ENCODE data around the gene HOXA6.

DNA sequence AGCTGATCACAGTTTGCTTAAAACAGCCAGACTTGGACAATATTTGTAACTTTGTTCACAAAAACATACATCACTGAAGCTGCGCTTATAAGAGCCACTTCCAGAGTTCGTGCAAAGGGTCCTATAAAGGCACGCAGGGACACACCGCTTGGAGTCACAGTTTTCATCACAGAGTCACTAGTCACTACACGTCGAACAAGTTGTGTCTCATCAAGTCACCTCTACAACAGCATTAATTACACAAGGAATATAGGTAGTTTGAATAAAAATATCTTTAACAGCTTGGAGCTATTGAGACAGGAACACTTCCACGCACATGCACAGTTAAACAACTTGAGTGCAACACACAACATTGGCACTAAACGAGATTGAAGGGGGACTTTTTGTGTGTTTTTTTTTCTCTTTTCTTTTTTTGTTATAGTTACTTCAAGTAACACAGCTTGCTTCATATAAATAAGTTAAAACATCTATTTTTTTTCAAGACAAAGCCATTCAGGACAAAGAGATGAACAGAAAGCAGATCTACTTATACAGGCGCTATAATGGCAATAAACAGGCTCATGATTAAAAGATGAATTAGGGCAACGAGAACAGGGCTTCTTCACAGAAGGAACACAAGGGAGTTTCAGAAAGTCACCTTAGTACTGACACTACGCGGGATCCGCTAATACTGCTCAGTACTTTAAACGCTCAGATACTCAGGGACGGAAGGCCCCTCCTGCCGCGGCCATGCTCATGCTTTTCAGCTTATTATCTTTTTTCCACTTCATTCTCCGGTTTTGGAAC, 6.2 kb downstream of the HOXA6 start:
- TF ChIP-seq ZNF561 (CRISPR knock-in tag; conservative IDR thresholded peaks at IDR 0.05), result no peak
- TF ChIP-seq PTBP1 (IDR thresholded peaks at IDR 0.05; ENCODE audit: low read depth, low read length), result no peak
- TF ChIP-seq JUN (IDR thresholded peaks at IDR 0.05; ENCODE audit: borderline replicate concordance, low read depth, low read length), result no peak
- TF ChIP-seq JUN (CRISPR knock-in tag; IDR thresholded peaks at IDR 0.05; ENCODE audit: borderline replicate concordance), result no peak
- no peak for TF ChIP-seq SAFB (IDR thresholded peaks at IDR 0.05; ENCODE audit: borderline replicate concordance, low read depth, low read length)
- no peak for TF ChIP-seq DEAF1 (CRISPR knock-in tag; IDR thresholded peaks at IDR 0.05)
- TF ChIP-seq, protein P1, sequence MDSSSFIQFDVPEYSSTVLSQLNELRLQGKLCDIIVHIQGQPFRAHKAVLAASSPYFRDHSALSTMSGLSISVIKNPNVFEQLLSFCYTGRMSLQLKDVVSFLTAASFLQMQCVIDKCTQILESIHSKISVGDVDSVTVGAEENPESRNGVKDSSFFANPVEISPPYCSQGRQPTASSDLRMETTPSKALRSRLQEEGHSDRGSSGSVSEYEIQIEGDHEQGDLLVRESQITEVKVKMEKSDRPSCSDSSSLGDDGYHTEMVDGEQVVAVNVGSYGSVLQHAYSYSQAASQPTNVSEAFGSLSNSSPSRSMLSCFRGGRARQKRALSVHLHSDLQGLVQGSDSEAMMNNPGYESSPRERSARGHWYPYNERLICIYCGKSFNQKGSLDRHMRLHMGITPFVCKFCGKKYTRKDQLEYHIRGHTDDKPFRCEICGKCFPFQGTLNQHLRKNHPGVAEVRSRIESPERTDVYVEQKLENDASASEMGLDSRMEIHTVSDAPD (CRISPR knock-in tag; IDR thresholded peaks at IDR 0.05), result no peak
- TF ChIP-seq POLR2AphosphoS5 (IDR thresholded peaks at IDR 0.05; ENCODE audit: control insufficient read depth, insufficient read depth, low read depth, low read length), result no peak
- TF ChIP-seq FOXJ2 (tag; IDR thresholded peaks at IDR 0.05), result no peak
- no peak for TF ChIP-seq JUNB (CRISPR knock-in tag; conservative IDR thresholded peaks at IDR 0.05)
- no peak for TF ChIP-seq SMARCA4 (IDR thresholded peaks at IDR 0.05)
- TF ChIP-seq ATF1 (CRISPR knock-in tag; IDR thresholded peaks at IDR 0.05), result no peak
- TF ChIP-seq ATF1 (tag; IDR thresholded peaks at IDR 0.05), result no peak
